GM12873 (cell line): ENCODE results near the gene LGALS14.

Experiments
- TF ChIP-seq, protein P1 (sequence below): IDR thresholded peaks from 2 replicates; pipeline ENCODE4 v1.5.1; 2012; ENCODE audit warnings: low read depth, mild to moderate bottlenecking, moderate library complexity, low read length, control low read depth; ENCODE audit not compliant: insufficient read depth; ENCODE audit errors: missing control alignments

Gene LGALS14

GRCh38 chr19:39681416-39681815 lies 22.9 kb upstream of the LGALS14 start:
- TF ChIP-seq, protein P1, sequence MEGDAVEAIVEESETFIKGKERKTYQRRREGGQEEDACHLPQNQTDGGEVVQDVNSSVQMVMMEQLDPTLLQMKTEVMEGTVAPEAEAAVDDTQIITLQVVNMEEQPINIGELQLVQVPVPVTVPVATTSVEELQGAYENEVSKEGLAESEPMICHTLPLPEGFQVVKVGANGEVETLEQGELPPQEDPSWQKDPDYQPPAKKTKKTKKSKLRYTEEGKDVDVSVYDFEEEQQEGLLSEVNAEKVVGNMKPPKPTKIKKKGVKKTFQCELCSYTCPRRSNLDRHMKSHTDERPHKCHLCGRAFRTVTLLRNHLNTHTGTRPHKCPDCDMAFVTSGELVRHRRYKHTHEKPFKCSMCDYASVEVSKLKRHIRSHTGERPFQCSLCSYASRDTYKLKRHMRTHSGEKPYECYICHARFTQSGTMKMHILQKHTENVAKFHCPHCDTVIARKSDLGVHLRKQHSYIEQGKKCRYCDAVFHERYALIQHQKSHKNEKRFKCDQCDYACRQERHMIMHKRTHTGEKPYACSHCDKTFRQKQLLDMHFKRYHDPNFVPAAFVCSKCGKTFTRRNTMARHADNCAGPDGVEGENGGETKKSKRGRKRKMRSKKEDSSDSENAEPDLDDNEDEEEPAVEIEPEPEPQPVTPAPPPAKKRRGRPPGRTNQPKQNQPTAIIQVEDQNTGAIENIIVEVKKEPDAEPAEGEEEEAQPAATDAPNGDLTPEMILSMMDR = no peak

DNA sequence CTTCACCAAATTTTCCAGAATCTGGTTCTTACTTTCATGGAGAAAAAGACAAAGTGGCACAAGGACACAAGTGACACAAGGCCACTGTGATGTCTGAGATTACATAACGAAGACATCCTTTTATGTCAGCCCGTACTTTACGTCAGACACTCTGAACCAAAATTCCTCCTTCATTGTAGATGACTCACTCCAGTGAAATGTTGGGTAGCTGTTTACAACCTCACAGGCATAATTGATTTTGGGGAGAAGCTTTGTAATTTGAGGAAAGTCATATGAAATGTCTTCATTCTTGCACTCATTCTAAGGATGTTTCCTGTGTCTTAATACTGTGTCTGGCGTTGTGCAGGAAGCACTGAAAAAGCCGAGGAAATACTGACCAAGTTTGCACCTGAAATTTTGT lies 20.0 kb upstream of the LGALS14 start:
- TF ChIP-seq, protein P1 = no peak

DNA sequence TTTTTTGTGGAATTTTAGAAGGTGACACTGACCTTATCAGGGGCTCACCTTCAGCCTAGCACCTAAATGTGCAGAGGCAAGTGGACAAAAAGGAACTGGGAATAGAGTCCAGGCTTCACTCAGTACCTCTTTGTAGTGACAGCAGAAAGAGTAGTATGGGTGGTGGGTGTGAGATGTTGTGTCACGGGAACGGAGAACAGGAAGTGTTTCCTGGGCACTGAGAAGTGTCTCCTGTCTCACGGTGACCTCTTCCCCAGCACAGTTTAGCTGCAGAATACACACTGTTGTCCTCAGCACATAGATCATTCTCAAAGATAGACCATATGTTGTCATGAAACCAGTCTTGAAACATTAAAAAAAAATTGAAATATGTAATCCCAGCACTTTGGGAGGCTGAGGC lies 17.5 kb upstream of the LGALS14 start:
- TF ChIP-seq, protein P1 = no peak

DNA sequence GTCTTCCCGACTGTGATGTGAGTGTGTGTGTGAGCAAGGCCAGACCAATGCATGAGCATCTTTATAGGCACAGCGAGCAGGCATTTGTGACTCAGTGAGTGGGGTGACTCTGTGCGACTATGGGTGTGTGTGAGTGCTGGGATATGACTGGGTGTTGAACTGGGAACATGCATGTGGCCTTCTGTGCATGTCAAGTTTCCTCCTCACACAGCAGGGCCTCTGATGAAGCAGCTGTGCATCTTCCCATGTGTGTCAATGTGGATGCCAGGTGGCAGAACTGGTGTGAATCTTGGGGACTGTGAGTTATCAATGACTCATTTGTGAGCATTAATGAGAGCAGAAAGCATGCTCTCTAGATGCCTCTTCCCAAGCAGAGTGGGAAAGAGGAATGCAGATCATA lies 12.1 kb upstream of the LGALS14 start:
- TF ChIP-seq, protein P1 = no peak

DNA sequence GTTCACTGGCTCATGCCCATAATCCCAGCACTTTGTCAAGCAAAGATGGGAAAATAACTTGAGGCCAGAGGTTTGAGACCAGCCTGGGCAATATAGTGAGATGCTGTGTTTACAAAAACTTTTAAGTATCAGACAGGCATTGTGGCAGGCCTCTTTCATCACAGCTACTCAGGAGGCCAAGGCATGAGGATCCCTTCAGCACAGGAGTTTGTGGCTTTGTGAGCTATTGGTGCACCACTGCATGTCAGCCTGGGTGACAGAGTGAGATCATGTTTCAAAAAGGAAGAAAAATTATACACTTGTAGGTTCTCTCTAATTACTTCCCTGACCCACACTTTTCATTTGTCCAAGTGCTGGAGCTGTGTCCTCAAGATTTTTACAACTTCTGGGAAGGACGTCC lies 11.5 kb upstream of the LGALS14 start:
- TF ChIP-seq, protein P1 = no peak

- TF ChIP-seq, protein P1 = no peak
Measured at GRCh38 chr19:39695759-39696158, 8.5 kb upstream of the LGALS14 start.

GRCh38 chr19:39696387-39696786 lies 7.9 kb upstream of the LGALS14 start:
- TF ChIP-seq, protein P1 = no peak
